K562 (cell line): ENCODE results near the gene FMNL2.

Experiments used
- CBFB ChIP-seq: sonication (generic); formaldehyde crosslinking; IDR thresholded peaks from 2 replicates; pipeline ENCODE4 v1.4.0; 2020; ENCODE audit warnings: mild to moderate bottlenecking, missing genetic modification reagents
- EZH2 ChIP-seq: IDR thresholded peaks from 2 replicates; pipeline ENCODE4 v1.6.1; 2012; ENCODE audit warnings: low read depth, mild to moderate bottlenecking, inconsistent platforms, low read length, borderline replicate concordance
- SIN3A ChIP-seq, 2 experiments: fragments of 150-350 bp in 1 of 2; IDR thresholded peaks; 2 replicates each; pipeline ENCODE4 v1.6.1; 2011 to 2016; ENCODE audit warnings: borderline replicate concordance in 2 of 2, low read depth in 2 of 2, low read length in 2 of 2, mild to moderate bottlenecking in 2 of 2, moderate library complexity in 2 of 2; ENCODE audit not compliant: control insufficient read depth in 1 of 2
- TCF7L2 ChIP-seq: fragments of 150-350 bp; IDR thresholded peaks from 2 replicates; pipeline ENCODE4 v1.6.1; 2016; ENCODE audit warnings: low read depth, mild to moderate bottlenecking, low read length, moderate library complexity
- YY1 ChIP-seq, 3 experiments: IDR thresholded peaks; 2 replicates each; pipeline ENCODE4 v1.6.1; 2011; ENCODE audit warnings: low read length in 2 of 3, mild to moderate bottlenecking in 2 of 3, moderate library complexity in 2 of 3, borderline replicate concordance in 1 of 3, control low read depth in 1 of 3, low read depth in 1 of 3; ENCODE audit not compliant: insufficient read depth in 3 of 3, insufficient replicate concordance in 2 of 3, control insufficient read depth in 1 of 3, insufficient read length in 1 of 3; ENCODE audit errors: extremely low read depth in 1 of 3
- TF ChIP-seq, protein P1 (sequence below), 3 experiments: IDR thresholded peaks in 2 of 3; conservative IDR thresholded peaks in 1 of 3; 2 replicates each; pipeline ENCODE4 v1.5.1; 2011 to 2012; ENCODE audit warnings: low read length in 3 of 3, mild to moderate bottlenecking in 3 of 3, control low read depth in 2 of 3, improper control_type of control experiment in 1 of 3, inconsistent platforms in 1 of 3, low read depth in 1 of 3, mixed read lengths in 1 of 3, moderate library complexity in 1 of 3; ENCODE audit not compliant: insufficient read depth in 2 of 3
- TF ChIP-seq, protein P2 (sequence below): fragments of 150-350 bp; IDR thresholded peaks from 2 replicates; pipeline ENCODE4 v1.6.1; 2014; ENCODE audit warnings: low read depth, mild to moderate bottlenecking, low read length, borderline replicate concordance

DNA sequence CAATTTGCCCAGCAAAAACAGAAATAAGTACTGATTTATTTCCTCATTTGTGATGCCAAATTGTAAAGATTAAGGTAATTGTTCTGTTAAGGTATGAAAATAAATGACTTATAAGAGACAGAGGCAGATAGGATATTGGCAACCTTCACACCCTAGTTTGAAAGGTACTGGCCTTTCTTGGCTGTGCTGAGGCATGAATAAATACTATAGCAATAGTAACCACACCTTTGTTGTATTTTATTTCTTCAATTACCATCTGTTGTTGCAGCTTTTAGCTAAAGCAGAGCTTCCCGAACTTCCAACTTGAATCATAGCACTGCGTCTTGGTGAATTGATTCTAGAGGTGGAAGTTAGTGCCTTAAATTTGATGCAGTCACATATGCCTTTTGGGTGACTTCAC is 55.9 kb downstream of the FMNL2 start:
- TF ChIP-seq, protein P1, sequence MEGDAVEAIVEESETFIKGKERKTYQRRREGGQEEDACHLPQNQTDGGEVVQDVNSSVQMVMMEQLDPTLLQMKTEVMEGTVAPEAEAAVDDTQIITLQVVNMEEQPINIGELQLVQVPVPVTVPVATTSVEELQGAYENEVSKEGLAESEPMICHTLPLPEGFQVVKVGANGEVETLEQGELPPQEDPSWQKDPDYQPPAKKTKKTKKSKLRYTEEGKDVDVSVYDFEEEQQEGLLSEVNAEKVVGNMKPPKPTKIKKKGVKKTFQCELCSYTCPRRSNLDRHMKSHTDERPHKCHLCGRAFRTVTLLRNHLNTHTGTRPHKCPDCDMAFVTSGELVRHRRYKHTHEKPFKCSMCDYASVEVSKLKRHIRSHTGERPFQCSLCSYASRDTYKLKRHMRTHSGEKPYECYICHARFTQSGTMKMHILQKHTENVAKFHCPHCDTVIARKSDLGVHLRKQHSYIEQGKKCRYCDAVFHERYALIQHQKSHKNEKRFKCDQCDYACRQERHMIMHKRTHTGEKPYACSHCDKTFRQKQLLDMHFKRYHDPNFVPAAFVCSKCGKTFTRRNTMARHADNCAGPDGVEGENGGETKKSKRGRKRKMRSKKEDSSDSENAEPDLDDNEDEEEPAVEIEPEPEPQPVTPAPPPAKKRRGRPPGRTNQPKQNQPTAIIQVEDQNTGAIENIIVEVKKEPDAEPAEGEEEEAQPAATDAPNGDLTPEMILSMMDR (IDR thresholded peaks at IDR 0.05 in 2 of 3, conservative IDR thresholded peaks at IDR 0.05 in 1 of 3; ENCODE audit: insufficient read depth in 2 of 3, low read depth in 1 of 3, low read length in 3 of 3) = no peak
- TF ChIP-seq SIN3A (IDR thresholded peaks at IDR 0.05; ENCODE audit: borderline replicate concordance in 2 of 2, control insufficient read depth in 1 of 2, low read depth in 2 of 2, low read length in 2 of 2) (no peak), YY1 (IDR thresholded peaks at IDR 0.05; ENCODE audit: borderline replicate concordance in 1 of 3, control insufficient read depth in 1 of 3, extremely low read depth in 1 of 3, insufficient read depth in 3 of 3, insufficient read length in 1 of 3, insufficient replicate concordance in 2 of 3, low read depth in 1 of 3, low read length in 2 of 3) (no peak), EZH2 (no peak), CBFB (CRISPR knock-in tag) (no peak), TCF7L2 (no peak)
- TF ChIP-seq, protein P2, sequence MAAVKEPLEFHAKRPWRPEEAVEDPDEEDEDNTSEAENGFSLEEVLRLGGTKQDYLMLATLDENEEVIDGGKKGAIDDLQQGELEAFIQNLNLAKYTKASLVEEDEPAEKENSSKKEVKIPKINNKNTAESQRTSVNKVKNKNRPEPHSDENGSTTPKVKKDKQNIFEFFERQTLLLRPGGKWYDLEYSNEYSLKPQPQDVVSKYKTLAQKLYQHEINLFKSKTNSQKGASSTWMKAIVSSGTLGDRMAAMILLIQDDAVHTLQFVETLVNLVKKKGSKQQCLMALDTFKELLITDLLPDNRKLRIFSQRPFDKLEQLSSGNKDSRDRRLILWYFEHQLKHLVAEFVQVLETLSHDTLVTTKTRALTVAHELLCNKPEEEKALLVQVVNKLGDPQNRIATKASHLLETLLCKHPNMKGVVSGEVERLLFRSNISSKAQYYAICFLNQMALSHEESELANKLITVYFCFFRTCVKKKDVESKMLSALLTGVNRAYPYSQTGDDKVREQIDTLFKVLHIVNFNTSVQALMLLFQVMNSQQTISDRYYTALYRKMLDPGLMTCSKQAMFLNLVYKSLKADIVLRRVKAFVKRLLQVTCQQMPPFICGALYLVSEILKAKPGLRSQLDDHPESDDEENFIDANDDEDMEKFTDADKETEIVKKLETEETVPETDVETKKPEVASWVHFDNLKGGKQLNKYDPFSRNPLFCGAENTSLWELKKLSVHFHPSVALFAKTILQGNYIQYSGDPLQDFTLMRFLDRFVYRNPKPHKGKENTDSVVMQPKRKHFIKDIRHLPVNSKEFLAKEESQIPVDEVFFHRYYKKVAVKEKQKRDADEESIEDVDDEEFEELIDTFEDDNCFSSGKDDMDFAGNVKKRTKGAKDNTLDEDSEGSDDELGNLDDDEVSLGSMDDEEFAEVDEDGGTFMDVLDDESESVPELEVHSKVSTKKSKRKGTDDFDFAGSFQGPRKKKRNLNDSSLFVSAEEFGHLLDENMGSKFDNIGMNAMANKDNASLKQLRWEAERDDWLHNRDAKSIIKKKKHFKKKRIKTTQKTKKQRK = no peak
